K562 (cell line): ENCODE results near the gene COL8A2. TPM values are rescaled to one million over a fixed set of nuclear protein-coding genes. Genes with fewer than 3 reads are reported as not detected.

Source experiments
- ATF7 ChIP-seq: fragments of 450-650 bp; IDR thresholded peaks from 2 replicates; pipeline ENCODE4 v1.7.1; 2014; ENCODE audit warnings: mild to moderate bottlenecking, moderate library complexity
- BCOR ChIP-seq: fragments of 450-650 bp; IDR thresholded peaks from 2 replicates; pipeline ENCODE4 v1.6.1; 2016
- CAMTA2 ChIP-seq: fragments of 250-450 bp; sonication (Bioruptor Pico); conservative IDR thresholded peaks from 2 replicates; pipeline ENCODE4 v1.5.1; 2022
- CC2D1A ChIP-seq: fragments of 450-650 bp; IDR thresholded peaks from 2 replicates; pipeline ENCODE4 v1.6.1; 2017; ENCODE audit warnings: mild to moderate bottlenecking
- DDX20 ChIP-seq: fragments of 450-650 bp; IDR thresholded peaks from 2 replicates; pipeline ENCODE4 v1.6.1; 2016; ENCODE audit warnings: missing genetic modification characterization, low read depth, mild to moderate bottlenecking, missing compliant biosample characterization, moderate library complexity
- DNMT1 ChIP-seq: fragments of 450-650 bp; IDR thresholded peaks from 2 replicates; pipeline ENCODE4 v1.6.1; 2016; ENCODE audit warnings: antibody characterized with exemption, mild to moderate bottlenecking
- ESRRA ChIP-seq: fragments of 450-650 bp; IDR thresholded peaks from 2 replicates; pipeline ENCODE4 v1.6.1; 2014; ENCODE audit warnings: low read depth, mild to moderate bottlenecking, moderate library complexity, borderline replicate concordance
- HDAC1 ChIP-seq, 2 experiments: fragments of 450-650 bp; IDR thresholded peaks; 2 replicates each; pipeline ENCODE4 v1.6.1; 2016 to 2017; ENCODE audit warnings: inconsistent platforms in 1 of 2, mild to moderate bottlenecking in 1 of 2, moderate library complexity in 1 of 2
- HEY1 ChIP-seq: fragments of 250-450 bp; sonication (Bioruptor Pico); IDR thresholded peaks from 2 replicates; pipeline ENCODE4 v1.5.0; 2020; ENCODE audit warnings: mild to moderate bottlenecking, moderate library complexity, borderline replicate concordance
- HLTF ChIP-seq: fragments of 450-650 bp; IDR thresholded peaks from 2 replicates; pipeline ENCODE4 v1.6.1; 2016
- HNRNPH1 ChIP-seq: fragments of 200-400 bp; formaldehyde crosslinking; optimal IDR thresholded peaks from 2 replicates; pipeline ENCODE3; 2017; ENCODE audit warnings: low read depth, mild to moderate bottlenecking, low read length, moderate library complexity
- ILF3 ChIP-seq: fragments of 450-650 bp; IDR thresholded peaks from 2 replicates; pipeline ENCODE4 v1.6.1; 2018; ENCODE audit warnings: antibody characterized with exemption, mild to moderate bottlenecking, moderate library complexity, borderline replicate concordance
- NCOA1 ChIP-seq: fragments of 450-650 bp; IDR thresholded peaks from 2 replicates; pipeline ENCODE4 v1.6.1; 2016; ENCODE audit warnings: low read depth
- NFE2 ChIP-seq: IDR thresholded peaks from 2 replicates; pipeline ENCODE4 v1.6.1; 2014; ENCODE audit warnings: antibody characterized with exemption, low read depth
- NFRKB ChIP-seq: fragments of 450-650 bp; IDR thresholded peaks from 2 replicates; pipeline ENCODE4 v1.6.1; 2016; ENCODE audit warnings: low read depth
- PHB2 ChIP-seq: fragments of 450-650 bp; IDR thresholded peaks from 2 replicates; pipeline ENCODE4 v1.6.1; 2017; ENCODE audit warnings: low read depth
- PHTF2 ChIP-seq: fragments of 250-450 bp; sonication (Bioruptor Pico); IDR thresholded peaks from 2 replicates; pipeline ENCODE4 v1.5.0; 2021; ENCODE audit warnings: mild to moderate bottlenecking
- PTTG1 ChIP-seq: fragments of 450-650 bp; IDR thresholded peaks from 2 replicates; pipeline ENCODE4 v1.6.1; 2016; ENCODE audit warnings: low read depth, mild to moderate bottlenecking, missing genetic modification characterization, missing compliant biosample characterization
- RBM25 ChIP-seq: fragments of 200-400 bp; formaldehyde crosslinking; IDR thresholded peaks from 2 replicates; pipeline ENCODE4 v1.6.1; 2018; ENCODE audit warnings: low read length, low read depth, moderate library complexity; ENCODE audit not compliant: severe bottlenecking
- RNF219 ChIP-seq: fragments of 250-450 bp; sonication (Bioruptor Pico); IDR thresholded peaks from 2 replicates; pipeline ENCODE4 v1.5.0; 2022; ENCODE audit warnings: mild to moderate bottlenecking
- SAFB ChIP-seq: fragments of 200-400 bp; formaldehyde crosslinking; IDR thresholded peaks from 2 replicates; pipeline ENCODE4 v1.6.1; 2017; ENCODE audit warnings: low read depth, low read length, borderline replicate concordance
- SNRNP70 ChIP-seq: fragments of 200-400 bp; formaldehyde crosslinking; optimal IDR thresholded peaks from 2 replicates; pipeline ENCODE3; 2017; ENCODE audit warnings: low read depth, low read length
- SUPT5H ChIP-seq: fragments of 450-650 bp; IDR thresholded peaks from 2 replicates; pipeline ENCODE4 v1.6.1; 2016
- TAF1 ChIP-seq: IDR thresholded peaks from 2 replicates; pipeline ENCODE4 v1.6.1; 2011; ENCODE audit warnings: mild to moderate bottlenecking, low read length, moderate library complexity; ENCODE audit not compliant: insufficient read depth, control insufficient read depth, severe bottlenecking; ENCODE audit errors: extremely low read depth
- TCFL5 ChIP-seq: fragments of 250-450 bp; sonication (Bioruptor Pico); conservative IDR thresholded peaks from 2 replicates; pipeline ENCODE4 v1.6.1; 2021; ENCODE audit warnings: mild to moderate bottlenecking, moderate library complexity, matching md5 sums
- ZNF316 ChIP-seq: fragments of 450-650 bp; IDR thresholded peaks from 2 replicates; pipeline ENCODE4 v1.6.1; 2016
- ZNF707 ChIP-seq: fragments of 250-450 bp; sonication (Bioruptor Pico); conservative IDR thresholded peaks from 2 replicates; pipeline ENCODE4 v1.8.0; 2022; ENCODE audit warnings: inconsistent platforms, mild to moderate bottlenecking, moderate library complexity
- ZNF75A ChIP-seq: fragments of 450-650 bp; formaldehyde crosslinking; IDR thresholded peaks from 2 replicates; pipeline ENCODE4 v1.4.0; 2020; ENCODE audit warnings: mild to moderate bottlenecking
- polyA plus RNA-seq, 8 experiments: library from polyadenylated mRNA; depleted of rRNA in 4 of 8; stranded (reverse) in 5 of 8; unstranded in 3 of 8; fragments of >200 nt; fragmentation: Nextera tagmentation in 2 of 8; fragmentation: Illumina TruSeq in 1 of 8; extraction: Ambion mirVana in 2 of 8; extraction: Trizol in 1 of 8; gene quantifications; 2 replicates each; pipeline versions ENCODE4 v1.2.1 to v1.2.3, GENCODE V29; 2011 to 2014; ENCODE audit warnings: inconsistent platforms in 1 of 8, missing spikeins in 1 of 8
- total RNA-seq, 7 experiments: library from RNA; depleted of rRNA in 6 of 7; stranded (reverse); fragments of >200 nt in 6 of 7; fragmentation: Illumina TruSeq in 2 of 7; extraction: Trizol in 2 of 7; gene quantifications; 2 replicates each; pipeline versions ENCODE4 v1.2.1 to v1.2.3, GENCODE V29; 2011 to 2021; ENCODE audit warnings: low replicate concordance in 1 of 7
- TF ChIP-seq, protein P1 (sequence below): fragments of 450-650 bp; conservative IDR thresholded peaks from 2 replicates; pipeline ENCODE4 v1.6.1; 2016; ENCODE audit warnings: missing genetic modification characterization, low read depth, mild to moderate bottlenecking, missing compliant biosample characterization, moderate library complexity

Gene COL8A2
- total and polyA plus RNA-seq, 9 of the 15 experiments (the other 6 are each of a cell fraction or from before 2014, with no cell fraction given): 0.03 to 0.14 (median 0.04) TPM; not detected in 5

DNA sequence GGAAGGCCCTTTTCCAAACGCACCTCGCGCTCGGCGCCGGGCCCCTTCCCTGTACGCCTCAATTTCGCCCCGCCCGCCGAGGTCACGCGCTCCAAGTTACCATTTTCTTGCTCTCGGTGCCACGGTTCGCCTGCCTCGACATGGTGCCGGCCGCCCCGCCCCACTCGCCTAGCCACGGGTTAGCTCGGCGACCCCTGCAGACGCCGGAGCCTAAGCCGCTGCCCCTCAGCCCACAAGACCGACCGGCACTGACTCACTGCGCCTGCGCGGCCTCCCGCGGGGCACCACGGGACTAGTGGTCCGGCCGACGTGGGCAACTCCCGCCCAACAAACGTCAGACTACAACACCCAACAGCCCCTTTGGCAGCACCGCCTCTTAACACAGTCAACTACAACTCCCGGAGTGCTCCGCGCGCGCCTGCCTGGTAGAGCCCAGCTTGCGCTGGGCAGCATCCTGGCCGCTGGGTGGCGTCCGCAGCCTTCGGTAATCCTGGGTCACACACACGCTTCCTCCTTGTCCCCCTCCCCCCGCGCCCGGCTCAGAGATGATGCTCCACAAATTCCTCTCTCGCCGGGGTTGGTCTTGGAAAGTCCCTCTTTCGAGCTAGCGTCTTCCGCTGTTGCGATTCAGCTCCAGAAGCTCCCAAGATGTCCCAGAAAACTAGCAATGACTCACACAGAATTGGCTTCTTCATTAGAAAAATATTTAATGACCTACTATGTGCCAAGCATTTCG is 24.4 kb upstream of the COL8A2 start, which contains the start of gene TRAPPC3 (continued):
- TF ChIP-seq SNRNP70 (no peak), ZNF75A (CRISPR knock-in tag) (no peak), NCOA1 (no peak), TAF1 (peak; percentile 59), NFE2 (no peak; the same call in 1 of the 2 replicates), PTTG1 (no peak), HLTF (peak; percentile 27; the same call in 1 of the 2 replicates), SUPT5H (peak; percentile 97), DNMT1 (no peak), ATF7 (peak; percentile 91), BCOR (no peak), CC2D1A (peak; percentile 91), PHTF2 (CRISPR knock-in tag) (no peak), DDX20 (tag) (no peak), ZNF707 (CRISPR knock-in tag) (no peak), RNF219 (CRISPR knock-in tag) (no peak), ESRRA (peak; percentile 74), ZNF316 (no peak), HDAC1 (IDR thresholded peaks at IDR 0.05) (peak in 1 of 2 experiments; percentile 88; a peak in 2 of 4 replicates), ILF3 (no peak), HEY1 (CRISPR knock-in tag) (no peak), TCFL5 (CRISPR knock-in tag) (no peak), PHB2 (no peak), CAMTA2 (CRISPR knock-in tag) (no peak), SAFB (0 out of 2 replicates have a peak, but pooled peaks have one; percentile 40), NFRKB (no peak), HNRNPH1 (no peak), RBM25 (no peak)
- TF ChIP-seq, protein P1, sequence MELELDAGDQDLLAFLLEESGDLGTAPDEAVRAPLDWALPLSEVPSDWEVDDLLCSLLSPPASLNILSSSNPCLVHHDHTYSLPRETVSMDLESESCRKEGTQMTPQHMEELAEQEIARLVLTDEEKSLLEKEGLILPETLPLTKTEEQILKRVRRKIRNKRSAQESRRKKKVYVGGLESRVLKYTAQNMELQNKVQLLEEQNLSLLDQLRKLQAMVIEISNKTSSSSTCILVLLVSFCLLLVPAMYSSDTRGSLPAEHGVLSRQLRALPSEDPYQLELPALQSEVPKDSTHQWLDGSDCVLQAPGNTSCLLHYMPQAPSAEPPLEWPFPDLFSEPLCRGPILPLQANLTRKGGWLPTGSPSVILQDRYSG (tag): 0 out of 2 replicates have a peak, but pooled peaks have one; percentile 49
